Nephron (organoid): ENCODE measurements around the gene IGFL4.

Experiments used
- H3K27ac Mint-ChIP-seq, 3 experiments: 2 replicates each; pipeline ENCODE4 v1.8.0; 2020; ENCODE audit warnings: mixed read lengths in 3 of 3, mild to moderate bottlenecking in 2 of 3, moderate library complexity in 1 of 3
- H3K27me3 Mint-ChIP-seq: 2 replicates; pipeline ENCODE4 v1.8.0; 2021; ENCODE audit warnings: low read depth, mild to moderate bottlenecking, moderate library complexity, mixed read lengths
- H3K36me3 Mint-ChIP-seq: 2 replicates; pipeline ENCODE4 v1.8.0; 2020; ENCODE audit warnings: low read depth, mixed read lengths
- H3K4me1 Mint-ChIP-seq: 2 replicates; pipeline ENCODE4 v1.8.0; 2020; ENCODE audit warnings: mixed read lengths
- H3K4me3 Mint-ChIP-seq, 3 experiments: 2 replicates each; pipeline ENCODE4 v1.8.0; 2020; ENCODE audit warnings: mild to moderate bottlenecking in 3 of 3, mixed read lengths in 3 of 3, moderate library complexity in 2 of 3
- H3K9me3 Mint-ChIP-seq: 2 replicates; pipeline ENCODE4 v1.8.0; 2020; ENCODE audit warnings: mixed read lengths
- TF ChIP-seq, protein P1 (sequence below), 3 experiments: fragments of 200-600 bp; sonication (generic); IDR thresholded peaks; one replicate each; pipeline ENCODE4 v1.5.0; 2021; ENCODE audit warnings: antibody characterized with exemption in 3 of 3; ENCODE audit not compliant: unreplicated experiment in 3 of 3

IGFL4 gene

DNA sequence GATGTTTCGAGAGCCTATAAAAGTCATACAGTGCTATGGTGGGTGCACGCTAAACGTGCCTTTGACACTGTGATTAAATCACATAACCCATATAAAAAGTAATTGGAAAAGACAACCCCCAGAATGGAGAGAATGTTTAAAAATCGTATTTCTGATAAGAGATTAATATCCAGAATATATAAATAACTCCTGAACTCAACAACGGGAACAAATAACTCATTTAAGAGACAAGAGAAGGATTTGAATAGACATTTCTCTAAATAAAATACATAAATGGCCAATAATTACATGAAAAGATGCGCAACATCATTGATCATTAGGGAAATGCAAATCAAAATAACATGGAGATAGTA lies 37.0 kb upstream of the IGFL4 start:
- peak overlapping the region; percentile 76 to 80 (median 78) for H3K4me3 Mint-ChIP-seq

DNA sequence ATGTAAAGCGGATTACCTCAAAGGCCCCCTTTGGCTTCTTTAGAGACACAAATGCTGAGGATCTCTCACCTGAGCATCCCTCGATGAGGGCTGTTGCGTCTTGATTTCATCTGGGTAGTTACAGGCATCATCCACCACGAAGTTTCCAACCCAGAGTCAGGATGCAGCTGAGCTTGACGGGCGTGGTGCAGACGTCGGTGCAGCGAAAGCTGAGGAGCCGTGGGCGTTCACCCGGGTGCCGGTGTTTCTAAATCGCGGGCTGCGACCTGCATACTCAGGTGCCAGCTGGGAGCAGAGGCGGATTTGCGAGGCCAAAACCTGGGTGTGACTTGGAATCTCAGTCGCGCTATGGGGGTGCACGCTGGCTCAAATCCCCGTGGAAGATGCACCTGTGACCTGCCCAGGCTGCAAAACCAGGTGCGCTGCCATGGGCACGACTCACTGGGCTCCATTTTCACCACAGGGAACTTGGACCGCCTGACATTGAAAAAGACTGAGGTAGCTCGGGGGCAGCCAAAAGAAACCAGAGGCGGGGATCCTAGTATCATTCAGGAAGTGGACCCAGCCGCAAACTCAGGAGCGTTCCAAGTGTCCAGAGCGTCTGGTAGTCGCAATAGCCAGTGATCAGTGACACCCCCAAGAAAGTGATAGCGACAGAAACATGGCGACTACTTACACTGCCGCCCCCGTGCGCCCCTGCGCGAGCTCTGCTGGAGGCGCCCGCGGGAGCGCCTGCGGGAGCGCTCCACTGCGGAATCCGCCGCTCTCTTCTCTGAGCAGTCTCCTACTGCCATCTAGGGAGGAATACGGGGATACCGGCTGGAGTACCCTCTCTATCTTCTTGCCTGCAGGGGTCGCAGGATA lies 36.4 kb upstream of the IGFL4 start:
- peaks cover 72% of the 10 kb centered on the region for H3K27me3 Mint-ChIP-seq

More for the DNA sequence above, 37.0 kb upstream of the IGFL4 start:
- no peak overlapping the region for H3K27ac Mint-ChIP-seq
- H3K27me3 Mint-ChIP-seq: peaks cover 69% of the 10 kb centered on the region
- no peaks in the 10 kb centered on the region for H3K36me3 Mint-ChIP-seq
- H3K4me1 Mint-ChIP-seq: peaks cover 17% of the 10 kb centered on the region
- H3K9me3 Mint-ChIP-seq: no peaks in the 10 kb centered on the region
- TF ChIP-seq, protein P1, sequence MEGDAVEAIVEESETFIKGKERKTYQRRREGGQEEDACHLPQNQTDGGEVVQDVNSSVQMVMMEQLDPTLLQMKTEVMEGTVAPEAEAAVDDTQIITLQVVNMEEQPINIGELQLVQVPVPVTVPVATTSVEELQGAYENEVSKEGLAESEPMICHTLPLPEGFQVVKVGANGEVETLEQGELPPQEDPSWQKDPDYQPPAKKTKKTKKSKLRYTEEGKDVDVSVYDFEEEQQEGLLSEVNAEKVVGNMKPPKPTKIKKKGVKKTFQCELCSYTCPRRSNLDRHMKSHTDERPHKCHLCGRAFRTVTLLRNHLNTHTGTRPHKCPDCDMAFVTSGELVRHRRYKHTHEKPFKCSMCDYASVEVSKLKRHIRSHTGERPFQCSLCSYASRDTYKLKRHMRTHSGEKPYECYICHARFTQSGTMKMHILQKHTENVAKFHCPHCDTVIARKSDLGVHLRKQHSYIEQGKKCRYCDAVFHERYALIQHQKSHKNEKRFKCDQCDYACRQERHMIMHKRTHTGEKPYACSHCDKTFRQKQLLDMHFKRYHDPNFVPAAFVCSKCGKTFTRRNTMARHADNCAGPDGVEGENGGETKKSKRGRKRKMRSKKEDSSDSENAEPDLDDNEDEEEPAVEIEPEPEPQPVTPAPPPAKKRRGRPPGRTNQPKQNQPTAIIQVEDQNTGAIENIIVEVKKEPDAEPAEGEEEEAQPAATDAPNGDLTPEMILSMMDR (IDR thresholded peaks at IDR 0.05; ENCODE audit: unreplicated experiment in 3 of 3): peak in 1 of 3 experiments; percentile 50

DNA sequence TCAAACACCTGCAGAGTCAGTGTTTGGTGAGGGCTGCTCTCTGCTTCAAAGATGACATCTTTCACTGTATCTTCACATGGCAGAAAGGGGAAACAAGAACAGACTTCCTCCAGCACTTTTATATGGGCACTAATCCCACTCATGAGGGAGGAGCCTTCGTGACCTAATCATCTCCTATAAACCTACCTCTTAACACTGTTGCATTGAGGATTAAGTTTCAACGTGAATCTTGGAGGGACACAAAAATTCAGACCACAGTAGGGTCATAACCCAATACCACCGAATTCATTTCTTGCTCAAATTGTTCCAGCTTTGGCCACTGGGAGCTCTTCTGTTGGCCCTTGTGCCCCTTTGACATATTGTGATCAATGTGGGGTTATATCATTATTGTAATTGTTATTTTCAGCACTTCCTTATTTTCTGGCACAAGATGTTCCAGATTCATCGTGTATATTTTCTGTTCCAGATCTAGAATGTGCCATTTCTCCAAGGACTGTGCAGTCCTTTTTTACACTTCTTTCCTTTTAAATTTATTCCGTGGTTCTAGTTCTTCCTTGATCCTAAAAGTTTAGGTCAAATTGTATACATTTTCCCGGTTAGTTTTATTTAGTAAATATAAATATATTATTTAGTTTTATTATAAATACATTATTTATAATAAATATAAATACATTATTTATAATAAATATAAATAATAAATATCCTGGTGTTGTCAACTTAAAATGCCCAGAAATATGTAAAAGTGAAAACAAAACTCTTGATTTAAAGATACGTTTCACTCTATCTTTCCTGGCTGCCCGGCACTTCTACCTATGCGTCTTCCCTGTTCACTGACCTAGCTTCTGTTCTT lies 35.5 kb upstream of the IGFL4 start:
- Mint-ChIP-seq H3K36me3 (no peaks in the 10 kb centered on the region), H3K4me3 (peak overlapping the region in 2 of 3 experiments; percentile 76 to 80), H3K27ac (no peak overlapping the region), H3K27me3 (peaks cover 76% of the 10 kb centered on the region), H3K9me3 (no peaks in the 10 kb centered on the region), H3K4me1 (peaks cover 21% of the 10 kb centered on the region)
- TF ChIP-seq, protein P1 (IDR thresholded peaks at IDR 0.05; ENCODE audit: unreplicated experiment in 3 of 3): no peak

More for the DNA sequence above, 36.4 kb upstream of the IGFL4 start:
- Mint-ChIP-seq H3K27ac (no peak overlapping the region), H3K9me3 (no peaks in the 10 kb centered on the region), H3K4me3 (peak overlapping the region; percentile 76 to 80 (median 78)), H3K36me3 (no peaks in the 10 kb centered on the region), H3K4me1 (peaks cover 21% of the 10 kb centered on the region)
- TF ChIP-seq, protein P1 (IDR thresholded peaks at IDR 0.05; ENCODE audit: unreplicated experiment in 3 of 3): peak; percentile 100

DNA sequence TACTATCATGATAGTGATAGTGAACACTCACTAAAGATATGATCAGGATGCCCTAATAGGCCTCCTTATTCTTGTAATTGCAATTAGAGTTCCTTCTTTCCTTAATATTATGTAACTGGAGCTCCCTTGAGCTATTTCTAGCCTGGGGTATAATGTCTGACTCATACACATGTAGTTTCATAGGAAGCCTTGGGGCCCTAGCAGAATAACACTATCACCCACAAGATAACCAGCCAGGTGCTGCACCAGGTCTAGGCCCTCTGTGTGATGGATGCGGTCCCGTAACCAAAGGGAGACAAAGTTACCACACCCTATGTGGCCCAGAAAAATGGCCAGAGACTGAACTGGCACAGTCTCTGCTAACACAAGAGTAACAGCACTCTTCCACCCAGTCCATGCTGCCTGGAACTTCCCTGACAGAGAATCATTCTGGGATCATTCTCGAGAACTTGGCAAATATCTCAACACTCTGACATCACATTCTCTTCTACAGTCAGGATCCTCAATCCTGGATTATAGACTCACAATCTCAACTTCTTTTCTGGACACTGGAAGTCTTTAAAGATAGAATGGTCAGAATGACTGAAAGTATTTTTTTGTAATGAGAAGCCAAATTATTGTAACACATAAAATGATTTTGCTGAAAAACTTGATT lies 32.6 kb upstream of the IGFL4 start:
- H3K9me3 Mint-ChIP-seq: no peaks in the 10 kb centered on the region
- peaks cover 76% of the 10 kb centered on the region for H3K27me3 Mint-ChIP-seq
- no peak overlapping the region for H3K27ac Mint-ChIP-seq
- H3K4me3 Mint-ChIP-seq: no peak overlapping the region
- no peaks in the 10 kb centered on the region for H3K36me3 Mint-ChIP-seq
- TF ChIP-seq, protein P1 (IDR thresholded peaks at IDR 0.05; ENCODE audit: unreplicated experiment in 3 of 3): no peak
- H3K4me1 Mint-ChIP-seq: peaks cover 32% of the 10 kb centered on the region

DNA sequence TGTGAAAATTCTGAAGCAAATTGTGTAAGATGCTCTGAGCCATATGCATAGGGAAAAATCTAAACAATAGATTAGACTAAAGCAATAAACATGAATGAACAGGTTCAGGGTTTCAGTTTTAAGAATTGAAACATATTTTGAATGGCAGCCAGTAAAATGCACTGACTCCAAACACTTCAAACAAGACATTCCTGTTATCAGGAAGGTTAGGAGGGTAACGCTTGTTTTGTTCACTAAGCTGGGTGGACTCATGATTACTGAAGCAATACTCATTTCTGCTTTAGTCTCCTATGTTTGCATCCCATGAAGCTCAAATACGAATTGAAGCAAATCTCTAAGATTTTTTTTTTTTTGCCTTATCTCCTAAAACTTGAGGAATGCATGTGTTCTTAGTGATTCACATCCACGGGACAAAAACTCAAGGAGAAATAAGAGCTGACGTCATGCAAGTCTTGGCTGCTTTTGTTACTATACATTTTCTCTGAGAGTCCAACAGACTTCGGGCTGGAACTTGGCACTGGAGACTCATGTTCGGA lies 29.1 kb upstream of the IGFL4 start:
- TF ChIP-seq, protein P1 (IDR thresholded peaks at IDR 0.05; ENCODE audit: unreplicated experiment in 3 of 3): no peak
- Mint-ChIP-seq H3K9me3 (no peaks in the 10 kb centered on the region), H3K27ac (no peak overlapping the region), H3K4me3 (no peak overlapping the region), H3K4me1 (peaks cover 22% of the 10 kb centered on the region), H3K36me3 (no peaks in the 10 kb centered on the region), H3K27me3 (peaks cover 62% of the 10 kb centered on the region)
